HL-60 (cell line): Measurements from ENCODE around the gene CCS.

Experiments
- CTCF ChIP-seq: IDR thresholded peaks from one replicate; pipeline ENCODE4 v1.5.1; 2011; ENCODE audit warnings: low read length, control low read depth, inconsistent platforms; ENCODE audit not compliant: insufficient read depth
- POLR2AphosphoS5 ChIP-seq: IDR thresholded peaks from 2 replicates; pipeline ENCODE4 v1.6.1; 2012; ENCODE audit warnings: low read depth
- TF ChIP-seq, protein P1 (sequence below): IDR thresholded peaks from 2 replicates; pipeline ENCODE4 v1.6.1; 2012; ENCODE audit warnings: low read depth; ENCODE audit not compliant: insufficient replicate concordance

DNA sequence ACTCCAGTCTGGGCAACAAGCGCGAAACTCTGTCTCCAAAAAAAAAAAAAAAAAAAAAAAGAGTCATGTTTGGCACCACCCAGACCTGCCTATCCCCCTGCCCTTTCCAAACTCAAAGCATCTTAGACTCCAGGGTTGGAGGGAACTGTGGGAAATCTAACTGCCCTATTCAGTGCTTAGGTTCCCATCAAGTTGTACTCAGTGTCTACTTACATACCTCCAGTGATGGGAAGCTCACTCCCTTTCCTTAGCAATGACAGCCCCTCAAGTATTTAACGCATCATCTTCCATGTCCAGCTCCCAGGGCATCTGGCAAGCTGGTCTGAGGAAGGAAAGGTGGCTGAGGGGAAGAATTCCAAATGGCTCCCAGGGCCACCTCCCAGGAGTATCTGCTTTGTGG lies 43.3 kb upstream of the CCS start:
- TF ChIP-seq CTCF (no peak), POLR2AphosphoS5 (no peak)
- TF ChIP-seq, protein P1, sequence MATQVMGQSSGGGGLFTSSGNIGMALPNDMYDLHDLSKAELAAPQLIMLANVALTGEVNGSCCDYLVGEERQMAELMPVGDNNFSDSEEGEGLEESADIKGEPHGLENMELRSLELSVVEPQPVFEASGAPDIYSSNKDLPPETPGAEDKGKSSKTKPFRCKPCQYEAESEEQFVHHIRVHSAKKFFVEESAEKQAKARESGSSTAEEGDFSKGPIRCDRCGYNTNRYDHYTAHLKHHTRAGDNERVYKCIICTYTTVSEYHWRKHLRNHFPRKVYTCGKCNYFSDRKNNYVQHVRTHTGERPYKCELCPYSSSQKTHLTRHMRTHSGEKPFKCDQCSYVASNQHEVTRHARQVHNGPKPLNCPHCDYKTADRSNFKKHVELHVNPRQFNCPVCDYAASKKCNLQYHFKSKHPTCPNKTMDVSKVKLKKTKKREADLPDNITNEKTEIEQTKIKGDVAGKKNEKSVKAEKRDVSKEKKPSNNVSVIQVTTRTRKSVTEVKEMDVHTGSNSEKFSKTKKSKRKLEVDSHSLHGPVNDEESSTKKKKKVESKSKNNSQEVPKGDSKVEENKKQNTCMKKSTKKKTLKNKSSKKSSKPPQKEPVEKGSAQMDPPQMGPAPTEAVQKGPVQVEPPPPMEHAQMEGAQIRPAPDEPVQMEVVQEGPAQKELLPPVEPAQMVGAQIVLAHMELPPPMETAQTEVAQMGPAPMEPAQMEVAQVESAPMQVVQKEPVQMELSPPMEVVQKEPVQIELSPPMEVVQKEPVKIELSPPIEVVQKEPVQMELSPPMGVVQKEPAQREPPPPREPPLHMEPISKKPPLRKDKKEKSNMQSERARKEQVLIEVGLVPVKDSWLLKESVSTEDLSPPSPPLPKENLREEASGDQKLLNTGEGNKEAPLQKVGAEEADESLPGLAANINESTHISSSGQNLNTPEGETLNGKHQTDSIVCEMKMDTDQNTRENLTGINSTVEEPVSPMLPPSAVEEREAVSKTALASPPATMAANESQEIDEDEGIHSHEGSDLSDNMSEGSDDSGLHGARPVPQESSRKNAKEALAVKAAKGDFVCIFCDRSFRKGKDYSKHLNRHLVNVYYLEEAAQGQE = no peak
